ENCODE data around the gene MPPED2.

Gene MPPED2

DNA sequence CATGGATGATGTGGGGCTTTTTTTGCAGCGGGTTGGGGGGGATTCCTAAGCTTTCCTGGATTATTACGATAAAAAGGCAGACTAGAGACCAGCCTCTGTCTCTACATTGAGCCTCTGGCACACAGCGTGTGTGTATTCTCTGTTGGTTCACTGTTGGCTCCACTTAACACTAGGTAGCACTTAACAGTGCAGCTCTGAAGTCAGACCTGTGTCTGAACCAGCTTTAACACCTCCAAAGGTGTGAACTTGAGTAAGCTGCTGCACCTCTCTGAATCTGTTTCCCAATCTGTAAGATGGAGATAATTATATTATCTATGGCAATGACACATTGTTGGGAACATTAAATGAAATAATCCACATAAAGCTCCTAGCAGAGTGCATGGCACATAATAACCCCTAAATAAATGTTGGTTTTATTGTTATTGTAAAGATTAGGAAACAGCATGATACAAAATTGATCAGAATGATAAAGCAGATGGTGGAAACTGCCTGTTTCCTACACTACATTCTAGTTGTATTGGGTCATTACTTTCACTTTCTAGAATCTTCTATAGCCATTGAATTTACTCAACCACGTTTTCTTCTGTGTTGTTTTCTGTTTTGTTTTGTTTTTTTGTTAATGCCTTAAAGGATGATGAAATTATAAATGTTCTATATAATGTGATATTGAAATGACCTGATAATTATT lies 154.9 kb downstream of the MPPED2 start:
- Histone ChIP-seq H3K9ac (ENCODE audit: low read depth, low read length) (no peak overlapping the region), H3K36me3 (ENCODE audit: insufficient read depth, low read length) (no peaks in the 10 kb centered on the region), H3K9me3 (ENCODE audit: control insufficient read depth, insufficient read depth, low read length) (no peaks in the 10 kb centered on the region), H3K4me1 (ENCODE audit: insufficient read depth, low read length) (peaks cover 5% of the 10 kb centered on the region; the same call in 1 of the 2 replicates)

DNA sequence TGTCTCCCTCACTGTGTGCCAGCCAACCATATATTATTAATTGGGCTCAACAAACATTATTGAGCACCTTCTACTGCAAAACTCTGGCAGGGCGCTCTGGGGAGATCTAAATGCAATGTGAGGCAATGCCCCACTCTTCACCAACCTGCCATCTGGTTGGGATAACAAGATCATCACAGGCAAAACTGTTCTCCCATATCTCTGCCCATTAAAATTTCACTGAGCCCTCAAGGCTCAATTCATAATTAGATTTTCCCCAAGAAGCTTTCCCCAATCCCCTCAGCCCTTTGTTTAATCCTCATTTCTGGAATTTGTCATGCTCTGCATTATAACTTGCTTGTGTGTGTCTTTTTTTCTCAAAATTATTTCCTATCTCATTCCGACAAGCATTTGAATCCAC lies 156.6 kb downstream of the MPPED2 start:
- H3K9ac ChIP-seq (ENCODE audit: low read depth, low read length): no peak overlapping the region
- H3K4me1 ChIP-seq (ENCODE audit: insufficient read depth, low read length): peaks cover 5% of the 10 kb centered on the region; the same call in 1 of the 2 replicates
- H3K36me3 ChIP-seq (ENCODE audit: insufficient read depth, low read length): no peaks in the 10 kb centered on the region
- H3K9me3 ChIP-seq (ENCODE audit: control insufficient read depth, insufficient read depth, low read length): no peaks in the 10 kb centered on the region

DNA sequence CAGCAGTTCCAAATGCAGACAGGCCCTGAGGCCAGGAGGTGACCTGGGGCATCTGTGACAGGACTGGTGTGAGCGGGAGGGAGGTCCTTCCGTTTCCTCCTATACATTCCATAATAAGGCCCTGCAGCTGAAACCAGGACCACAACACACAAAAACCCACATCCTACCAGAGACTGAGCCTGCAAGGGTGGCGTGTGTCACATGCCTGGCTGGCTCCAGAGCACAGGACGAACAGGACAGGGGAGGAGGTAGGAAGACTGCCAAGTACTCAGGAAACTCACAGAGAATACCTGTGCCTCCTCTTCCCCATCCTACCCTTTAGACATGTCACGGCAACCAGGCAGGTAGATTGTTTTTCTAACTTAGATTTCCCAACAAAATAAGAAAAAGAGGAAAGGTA lies 159.4 kb downstream of the MPPED2 start:
- peaks cover 22% of the 10 kb centered on the region; the same call in 1 of the 2 replicates for H3K4me1 ChIP-seq (ENCODE audit: insufficient read depth, low read length)
- H3K9me3 ChIP-seq (ENCODE audit: control insufficient read depth, insufficient read depth, low read length): no peaks in the 10 kb centered on the region
- no peak overlapping the region for H3K9ac ChIP-seq (ENCODE audit: low read depth, low read length)
- H3K36me3 ChIP-seq (ENCODE audit: insufficient read depth, low read length): no peaks in the 10 kb centered on the region

DNA sequence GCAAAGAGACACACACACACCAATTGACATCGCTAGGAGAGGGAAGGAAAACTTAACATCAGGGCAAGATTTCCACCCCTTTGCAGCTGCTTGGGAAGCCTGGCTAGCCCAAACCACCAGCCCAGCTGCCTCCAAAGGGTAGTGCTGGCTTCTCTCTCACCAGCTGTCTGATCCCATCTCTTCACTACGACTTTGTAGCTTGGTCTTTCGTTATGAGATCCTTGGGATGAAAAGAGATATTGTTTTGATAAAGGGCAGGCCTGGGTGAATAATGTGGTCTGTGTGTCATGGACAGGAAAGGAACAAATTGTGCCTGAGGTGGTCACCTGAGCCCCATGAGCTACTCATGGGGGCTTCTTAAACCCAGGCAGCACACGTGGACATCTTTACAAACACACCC lies 161.3 kb downstream of the MPPED2 start:
- Histone ChIP-seq H3K36me3 (ENCODE audit: insufficient read depth, low read length) (no peaks in the 10 kb centered on the region), H3K9ac (ENCODE audit: low read depth, low read length) (no peak overlapping the region), H3K4me1 (ENCODE audit: insufficient read depth, low read length) (peaks cover 22% of the 10 kb centered on the region; the same call in 1 of the 2 replicates), H3K9me3 (ENCODE audit: control insufficient read depth, insufficient read depth, low read length) (no peaks in the 10 kb centered on the region)

DNA sequence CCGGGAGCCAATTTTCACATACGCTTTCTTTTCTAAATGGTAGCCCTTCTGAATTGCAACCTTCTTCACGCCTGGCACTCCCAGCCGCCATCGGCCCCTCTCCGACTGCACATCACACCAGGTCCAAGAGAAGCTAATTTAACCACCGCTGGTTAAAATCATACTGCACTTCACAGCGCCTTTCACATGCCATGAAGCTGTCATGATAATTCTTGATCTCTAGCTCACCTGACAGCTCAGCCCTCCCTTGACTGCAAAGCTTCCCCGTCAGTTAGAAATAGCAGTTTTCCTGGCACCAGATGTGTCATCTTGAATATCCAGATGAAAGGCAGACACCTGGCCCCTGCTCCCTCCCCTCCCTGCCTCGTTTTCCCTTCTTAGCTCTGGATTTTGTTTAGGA lies 161.8 kb downstream of the MPPED2 start:
- Histone ChIP-seq H3K4me1 (ENCODE audit: insufficient read depth, low read length) (peaks cover 20% of the 10 kb centered on the region; the same call in 1 of the 2 replicates), H3K9ac (ENCODE audit: low read depth, low read length) (no peak overlapping the region), H3K9me3 (ENCODE audit: control insufficient read depth, insufficient read depth, low read length) (no peaks in the 10 kb centered on the region), H3K36me3 (ENCODE audit: insufficient read depth, low read length) (no peaks in the 10 kb centered on the region)

DNA sequence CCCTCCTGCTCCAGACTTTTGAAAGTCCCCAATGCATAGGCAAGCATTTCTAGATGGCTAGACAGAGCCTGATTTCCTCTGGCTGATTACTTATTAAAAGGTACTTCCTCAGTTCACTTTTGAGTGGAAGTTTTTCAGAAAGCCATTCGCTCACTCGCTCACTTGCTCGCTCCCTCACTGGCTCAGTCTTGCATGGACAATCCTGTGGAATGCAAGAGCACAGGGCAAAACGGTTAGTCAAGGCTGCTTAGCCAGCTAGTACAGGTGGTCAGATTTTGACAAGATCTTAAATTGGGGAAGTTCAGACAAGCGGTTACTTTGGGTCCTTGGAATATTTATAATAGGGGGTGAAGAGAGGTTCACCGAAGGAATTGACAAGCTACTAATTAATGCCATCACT lies 162.3 kb downstream of the MPPED2 start:
- Histone ChIP-seq H3K9ac (ENCODE audit: low read depth, low read length) (no peak overlapping the region), H3K9me3 (ENCODE audit: control insufficient read depth, insufficient read depth, low read length) (no peaks in the 10 kb centered on the region), H3K4me1 (ENCODE audit: insufficient read depth, low read length) (peaks cover 17% of the 10 kb centered on the region; the same call in 1 of the 2 replicates), H3K36me3 (ENCODE audit: insufficient read depth, low read length) (no peaks in the 10 kb centered on the region)

DNA sequence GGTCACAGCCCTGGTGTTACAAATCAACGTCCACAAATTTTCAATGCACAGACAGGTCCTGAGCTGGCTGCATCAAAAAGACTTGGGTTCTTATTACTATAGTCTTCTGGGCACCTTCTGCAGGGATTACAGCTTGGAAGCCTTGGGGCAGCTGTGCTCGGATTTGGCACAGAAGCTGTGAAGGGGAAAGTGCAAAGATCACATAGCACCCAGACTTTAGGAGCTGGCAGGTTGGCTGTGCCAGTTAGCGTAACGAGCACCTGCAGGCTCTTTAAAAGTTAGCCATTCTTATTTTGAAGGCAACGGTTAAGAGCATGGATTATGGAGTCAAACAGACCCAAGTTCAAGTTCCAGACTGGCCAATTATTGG lies 162.9 kb downstream of the MPPED2 start:
- no peaks in the 10 kb centered on the region for H3K36me3 ChIP-seq (ENCODE audit: insufficient read depth, low read length)
- H3K4me1 ChIP-seq (ENCODE audit: insufficient read depth, low read length): peaks cover 17% of the 10 kb centered on the region; the same call in 1 of the 2 replicates
- H3K9ac ChIP-seq (ENCODE audit: low read depth, low read length): no peak overlapping the region
- no peaks in the 10 kb centered on the region for H3K9me3 ChIP-seq (ENCODE audit: control insufficient read depth, insufficient read depth, low read length)

DNA sequence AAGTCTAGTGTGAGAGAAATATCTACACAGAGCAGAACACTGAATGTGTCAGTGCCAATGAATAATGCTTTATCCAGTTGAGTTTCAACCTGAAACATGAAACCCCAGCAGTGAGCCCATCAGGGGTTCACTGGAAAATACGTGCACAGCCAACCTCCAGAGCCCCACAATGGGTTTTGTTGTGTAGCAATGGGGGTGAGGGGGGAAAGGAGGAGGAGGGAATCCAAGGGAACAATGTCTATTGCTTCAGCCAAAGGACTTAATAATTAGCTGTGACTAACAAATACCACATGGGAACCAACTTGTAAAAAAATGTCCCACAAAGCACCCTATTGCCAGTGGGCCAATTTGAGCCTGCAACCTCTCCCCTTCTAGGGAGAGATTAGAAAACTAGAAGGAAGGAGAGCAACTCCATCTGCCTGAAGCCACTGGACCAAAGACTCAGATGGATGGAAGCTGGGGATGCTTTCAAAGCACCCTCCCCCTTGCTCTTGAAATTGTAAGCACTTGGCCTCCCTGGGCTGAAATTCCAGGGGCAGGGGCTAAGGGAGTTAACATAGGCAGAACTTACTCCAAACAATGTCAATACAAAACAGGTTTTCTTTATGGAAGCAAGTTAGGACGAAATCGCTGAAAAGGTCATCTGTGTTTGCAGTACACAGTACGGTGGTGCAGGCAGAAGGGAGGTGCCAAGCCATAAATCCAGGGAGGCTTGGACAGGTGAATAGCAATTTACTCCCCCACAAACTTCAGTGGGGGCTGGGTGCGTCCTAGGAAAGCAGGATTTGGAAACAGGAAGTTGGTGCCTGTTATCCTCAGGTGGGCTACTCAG lies 163.5 kb downstream of the MPPED2 start:
- Histone ChIP-seq H3K9me3 (ENCODE audit: control insufficient read depth, insufficient read depth, low read length) (no peaks in the 10 kb centered on the region), H3K9ac (ENCODE audit: low read depth, low read length) (no peak overlapping the region), H3K4me1 (ENCODE audit: insufficient read depth, low read length) (peaks cover 17% of the 10 kb centered on the region; the same call in 1 of the 2 replicates), H3K36me3 (ENCODE audit: insufficient read depth, low read length) (no peaks in the 10 kb centered on the region)

DNA sequence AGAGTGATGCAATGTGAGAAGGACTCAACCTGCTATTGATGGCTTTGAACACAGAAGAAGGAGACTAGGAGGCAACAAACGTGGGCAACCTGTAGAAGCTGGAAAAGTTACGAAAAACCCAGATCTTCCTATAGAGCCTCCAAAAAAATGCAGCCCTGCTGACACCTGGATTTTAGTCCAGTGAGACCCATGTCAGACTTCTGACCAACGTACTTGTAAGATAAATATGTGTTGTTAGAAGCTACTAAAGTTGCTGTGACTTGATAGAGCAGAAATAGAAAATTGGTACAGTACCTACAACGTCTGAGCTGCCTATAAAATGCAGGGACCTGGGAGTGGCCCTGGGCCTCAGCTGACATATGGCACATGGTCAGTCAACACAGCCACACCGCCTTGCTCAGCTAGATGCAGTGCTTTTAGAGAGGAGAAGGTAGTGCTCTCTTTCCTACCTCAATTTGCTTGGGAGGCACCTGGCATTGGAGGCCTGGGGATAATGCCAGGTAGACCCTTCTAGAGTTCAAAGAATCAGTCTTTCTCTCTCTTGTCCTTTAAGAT lies 165.8 kb downstream of the MPPED2 start:
- no peak overlapping the region for H3K9ac ChIP-seq (ENCODE audit: low read depth, low read length)
- H3K36me3 ChIP-seq (ENCODE audit: insufficient read depth, low read length): no peaks in the 10 kb centered on the region
- no peaks in the 10 kb centered on the region for H3K9me3 ChIP-seq (ENCODE audit: control insufficient read depth, insufficient read depth, low read length)
- H3K4me1 ChIP-seq (ENCODE audit: insufficient read depth, low read length): peaks cover 17% of the 10 kb centered on the region; the same call in 1 of the 2 replicates

DNA sequence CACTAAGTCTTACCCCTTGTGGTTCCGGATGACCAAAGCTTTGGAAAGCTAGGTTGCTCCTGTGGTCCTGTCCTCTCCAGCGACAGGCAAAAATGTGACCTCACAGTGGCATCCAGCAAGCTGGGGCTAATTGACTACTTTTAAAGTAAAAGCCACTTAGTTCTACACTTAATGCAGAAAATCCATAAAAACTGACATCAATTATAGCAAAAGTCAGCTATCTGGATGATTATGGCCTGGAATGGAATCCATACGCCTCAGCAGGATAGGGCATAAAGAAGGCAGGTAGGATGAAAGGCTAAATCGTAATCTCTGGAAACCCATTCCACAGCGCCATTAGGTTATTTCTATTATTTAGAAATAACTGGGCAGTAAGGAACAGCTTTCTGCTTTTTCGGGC lies 171.3 kb downstream of the MPPED2 start:
- Histone ChIP-seq H3K4me1 (ENCODE audit: insufficient read depth, low read length) (no peaks in the 10 kb centered on the region), H3K36me3 (ENCODE audit: insufficient read depth, low read length) (no peaks in the 10 kb centered on the region), H3K9ac (ENCODE audit: low read depth, low read length) (no peak overlapping the region), H3K9me3 (ENCODE audit: control insufficient read depth, insufficient read depth, low read length) (no peaks in the 10 kb centered on the region)

DNA sequence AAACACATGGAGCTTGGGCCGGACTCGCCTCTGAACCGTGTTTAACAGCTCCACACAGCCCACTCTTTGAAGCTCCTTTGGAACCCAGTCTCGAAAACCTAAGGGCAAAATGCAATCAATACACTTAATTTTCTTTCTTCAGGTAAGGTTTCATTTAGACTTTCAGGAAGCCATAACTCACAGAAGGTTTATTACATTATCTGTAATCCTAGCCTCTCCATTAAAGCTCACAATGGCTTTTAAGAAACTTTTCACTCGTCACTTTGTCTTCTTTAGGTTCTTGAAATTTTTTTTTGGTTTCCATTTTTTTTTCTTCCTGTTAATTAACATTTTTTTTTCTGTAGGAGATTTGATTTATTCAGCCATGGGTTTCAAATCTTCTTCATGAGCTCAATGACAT lies 171.9 kb downstream of the MPPED2 start:
- H3K36me3 ChIP-seq (ENCODE audit: insufficient read depth, low read length): no peaks in the 10 kb centered on the region
- no peak overlapping the region for H3K9ac ChIP-seq (ENCODE audit: low read depth, low read length)
- H3K4me1 ChIP-seq (ENCODE audit: insufficient read depth, low read length): no peaks in the 10 kb centered on the region
- no peaks in the 10 kb centered on the region for H3K9me3 ChIP-seq (ENCODE audit: control insufficient read depth, insufficient read depth, low read length)

DNA sequence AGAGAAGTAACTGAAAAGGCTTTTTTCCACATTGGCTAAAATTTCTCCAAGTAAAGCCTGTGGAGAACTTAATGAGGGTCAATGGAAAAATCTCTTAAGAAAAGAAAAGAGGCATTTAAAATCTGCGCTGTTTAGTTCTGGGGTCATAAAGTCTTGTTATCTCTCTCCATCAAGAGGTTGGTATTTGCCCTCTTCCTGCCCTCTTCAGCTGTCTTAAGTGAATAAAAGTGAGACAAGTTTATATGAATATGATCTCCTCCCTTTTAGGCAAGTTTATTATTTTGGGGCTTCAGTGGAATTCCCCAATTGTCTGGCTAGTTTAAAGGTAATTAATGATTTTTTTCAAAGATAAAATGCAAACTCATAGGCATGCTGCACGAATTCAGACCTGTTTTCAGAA lies 173.6 kb downstream of the MPPED2 start:
- Histone ChIP-seq H3K9me3 (ENCODE audit: control insufficient read depth, insufficient read depth, low read length) (no peaks in the 10 kb centered on the region), H3K9ac (ENCODE audit: low read depth, low read length) (no peak overlapping the region), H3K36me3 (ENCODE audit: insufficient read depth, low read length) (no peaks in the 10 kb centered on the region), H3K4me1 (ENCODE audit: insufficient read depth, low read length) (0 out of 2 replicates have a peak, but pooled peaks cover under 1% of the 10 kb centered on the region)

DNA sequence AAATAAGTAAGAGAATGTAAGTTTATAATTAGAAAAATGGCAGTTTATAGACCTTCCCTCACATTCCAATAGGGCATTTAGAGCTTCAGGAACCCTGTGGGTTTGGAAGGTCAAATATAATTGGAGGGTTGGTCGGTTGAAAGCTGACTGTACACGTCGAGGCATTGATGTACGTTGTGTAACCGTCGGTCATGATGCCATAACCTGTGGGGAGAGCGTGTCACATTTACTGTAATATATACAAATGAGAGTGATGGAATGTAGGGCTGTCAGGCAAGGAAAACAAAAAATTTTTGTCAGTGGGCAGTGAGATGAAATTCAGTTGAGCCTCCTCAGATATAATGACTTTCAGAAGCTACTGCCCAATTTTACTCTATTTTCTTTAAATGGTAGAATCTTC lies 174.8 kb downstream of the MPPED2 start:
- H3K9ac ChIP-seq (ENCODE audit: low read depth, low read length): no peak overlapping the region
- H3K9me3 ChIP-seq (ENCODE audit: control insufficient read depth, insufficient read depth, low read length): no peaks in the 10 kb centered on the region
- H3K4me1 ChIP-seq (ENCODE audit: insufficient read depth, low read length): 0 out of 2 replicates have a peak, but pooled peaks cover 8% of the 10 kb centered on the region
- no peaks in the 10 kb centered on the region for H3K36me3 ChIP-seq (ENCODE audit: insufficient read depth, low read length)

DNA sequence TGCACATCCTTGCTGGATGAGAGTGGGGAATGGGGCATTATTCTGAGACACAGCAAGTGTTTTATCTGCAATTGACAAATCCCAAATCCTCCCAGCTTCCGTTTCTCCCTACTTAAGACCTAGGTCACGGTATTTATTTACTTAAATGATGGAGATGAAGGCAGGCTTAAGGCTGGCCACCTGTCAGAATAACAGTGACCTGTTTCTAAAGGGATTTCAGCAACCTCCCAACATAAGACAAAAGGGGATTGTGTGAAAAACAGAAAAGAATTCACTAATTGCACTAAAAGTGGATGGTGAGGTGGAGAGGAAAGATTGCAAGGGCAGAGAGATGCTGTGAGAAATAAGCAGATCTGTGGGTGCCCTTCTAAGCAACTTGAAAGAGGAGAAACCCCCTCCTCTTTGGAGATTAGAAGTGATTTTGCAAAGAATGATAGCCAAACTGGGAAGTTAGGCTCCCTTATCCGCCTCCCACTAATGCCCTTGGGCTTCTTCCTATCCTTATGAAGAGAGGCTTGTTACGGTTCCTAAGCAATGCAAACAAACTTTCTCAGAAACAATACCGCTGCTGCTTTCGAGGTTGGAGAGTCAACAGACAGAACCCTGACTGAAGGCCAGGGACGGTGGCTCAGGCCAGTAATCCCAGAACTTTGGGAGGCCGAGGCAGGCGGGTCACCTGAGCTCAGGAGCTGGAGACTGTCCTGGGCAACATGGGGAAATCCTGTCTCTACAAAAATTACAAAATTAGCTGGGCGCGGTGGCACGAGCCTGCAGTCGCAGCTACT lies 179.0 kb downstream of the MPPED2 start:
- Histone ChIP-seq H3K36me3 (ENCODE audit: insufficient read depth, low read length) (no peaks in the 10 kb centered on the region), H3K9ac (ENCODE audit: low read depth, low read length) (no peak overlapping the region), H3K4me1 (ENCODE audit: insufficient read depth, low read length) (0 out of 2 replicates have a peak, but pooled peaks cover 8% of the 10 kb centered on the region), H3K9me3 (ENCODE audit: control insufficient read depth, insufficient read depth, low read length) (no peaks in the 10 kb centered on the region)
